IMR-90 (cell line): ENCODE measurements around the gene LRRC72. TPM values are rescaled to one million over a fixed set of nuclear protein-coding genes. Genes with fewer than 3 reads are reported as not detected.

Experiments used
- ATAC-seq: fragments of 200-7000 bp; cut with Tn5 transposase; 2 replicates; pipeline ENCODE4 v1.9.1; 2020; ENCODE audit warnings: low read depth, mild to moderate bottlenecking, moderate library complexity
- BruUV-seq: library from RNA; stranded (reverse); fragments of 400-500 nt; replicated peaks from 2 replicates; lab custom pipeline; 2021; lab: Mats Ljungman, UMichigan
- CTCF ChIA-PET: fragments of 300-600 bp; formaldehyde crosslinking; extraction: SDS; loops from one replicate; lab custom pipeline; 2021; ENCODE audit warnings: antibody characterized with exemption; lab: Yijun Ruan, JAX
- POLR2A ChIA-PET: fragments of 300-600 bp; sonication (Branson Sonifier 250); formaldehyde crosslinking; loops from one replicate; lab custom pipeline; 2022; ENCODE audit warnings: antibody characterized with exemption; ENCODE audit not compliant: unreplicated experiment; lab: Charles Lee
- DNase-seq: peaks from one replicate; pipeline ENCODE4 v3.0.0; 2013
- H2AFZ ChIP-seq: replicated peaks from 2 replicates; pipeline ENCODE3; 2013; ENCODE audit warnings: low read length, mild to moderate bottlenecking; ENCODE audit not compliant: poor library complexity
- H2AK5ac ChIP-seq: 2 replicates; pipeline ENCODE4 v1.6.1; 2013; ENCODE audit warnings: low read depth, low read length, inconsistent platforms
- H2AK9ac ChIP-seq: replicated peaks from 2 replicates; pipeline ENCODE3; 2013; ENCODE audit warnings: mild to moderate bottlenecking, low read depth, low read length, moderate library complexity; ENCODE audit not compliant: poor library complexity
- H2BK120ac ChIP-seq: 2 replicates; pipeline ENCODE4 v1.6.1; 2013; ENCODE audit warnings: low read depth, low read length, inconsistent platforms
- H2BK15ac ChIP-seq: 3 replicates; pipeline ENCODE4 v1.6.1; 2013; ENCODE audit warnings: low read depth, low read length, inconsistent platforms
- H2BK20ac ChIP-seq: 2 replicates; pipeline ENCODE4 v1.6.1; 2013; ENCODE audit warnings: low read depth, mild to moderate bottlenecking, inconsistent platforms, low read length, moderate library complexity
- H2BK5ac ChIP-seq: 2 replicates; pipeline ENCODE4 v1.6.1; 2013; ENCODE audit warnings: mild to moderate bottlenecking, low read depth, low read length, inconsistent platforms; ENCODE audit not compliant: poor library complexity, severe bottlenecking
- H3K14ac ChIP-seq: replicated peaks from 2 replicates; pipeline ENCODE4 v1.6.1; 2013; ENCODE audit warnings: low read depth, low read length, inconsistent platforms
- H3K18ac ChIP-seq: 2 replicates; pipeline ENCODE4 v1.6.1; 2013; ENCODE audit warnings: low read depth, low read length, control low read depth
- H3K23ac ChIP-seq: 2 replicates; pipeline ENCODE4 v1.6.1; 2013; ENCODE audit warnings: low read depth, low read length, inconsistent platforms
- H3K27ac ChIP-seq: 2 replicates; pipeline ENCODE4 v1.5.1; 2013; ENCODE audit warnings: mild to moderate bottlenecking, control low read depth, low read length; ENCODE audit not compliant: insufficient read depth
- H3K27me3 ChIP-seq: 2 replicates; pipeline ENCODE4 v1.6.1; 2013; ENCODE audit warnings: low read length; ENCODE audit not compliant: control insufficient read depth, insufficient read depth
- H3K36me3 ChIP-seq: 2 replicates; pipeline ENCODE4 v1.6.1; 2013; ENCODE audit warnings: low read length, mixed read lengths; ENCODE audit not compliant: control insufficient read depth, insufficient read depth
- H3K4ac ChIP-seq: 2 replicates; pipeline ENCODE4 v1.6.1; 2013; ENCODE audit warnings: low read depth, low read length, inconsistent platforms
- H3K4me1 ChIP-seq: 2 replicates; pipeline ENCODE4 v1.6.1; 2013; ENCODE audit warnings: low read length, mixed read lengths; ENCODE audit not compliant: control insufficient read depth, insufficient read depth
- H3K4me2 ChIP-seq: 2 replicates; pipeline ENCODE4 v1.6.1; 2013; ENCODE audit warnings: low read depth, mild to moderate bottlenecking, control low read depth, low read length, moderate library complexity
- H3K4me3 ChIP-seq: 2 replicates; pipeline ENCODE4 v1.5.1; 2013; ENCODE audit warnings: low read depth, mild to moderate bottlenecking, control low read depth, low read length, moderate library complexity; ENCODE audit not compliant: insufficient read depth
- H3K56ac ChIP-seq: 2 replicates; pipeline ENCODE4 v1.6.1; 2013; ENCODE audit warnings: low read length, inconsistent platforms; ENCODE audit not compliant: insufficient read depth; ENCODE audit errors: extremely low read depth
- H3K79me1 ChIP-seq, 2 experiments: 2 replicates each; pipeline ENCODE4 v1.6.1; 2013; ENCODE audit warnings: low read length in 2 of 2, inconsistent platforms in 1 of 2, low read depth in 1 of 2
- H3K9ac ChIP-seq: 2 replicates; pipeline ENCODE4 v1.6.1; 2013; ENCODE audit warnings: low read depth, low read length, control low read depth
- H3K9me1 ChIP-seq: 2 replicates; pipeline ENCODE4 v1.6.1; 2013; ENCODE audit warnings: low read length, inconsistent platforms; ENCODE audit not compliant: insufficient read depth
- H3K9me3 ChIP-seq: 2 replicates; pipeline ENCODE4 v1.6.1; 2013; ENCODE audit warnings: low read length; ENCODE audit not compliant: control insufficient read depth, insufficient read depth
- H4K20me1 ChIP-seq: 2 replicates; pipeline ENCODE4 v1.6.1; 2013; ENCODE audit warnings: low read length, inconsistent platforms; ENCODE audit not compliant: insufficient read depth
- H4K5ac ChIP-seq: 2 replicates; pipeline ENCODE4 v1.6.1; 2013; ENCODE audit warnings: mild to moderate bottlenecking, low read depth, low read length, control low read depth
- H4K8ac ChIP-seq, 2 experiments: 2 replicates each; pipeline ENCODE4 v1.6.1; 2013; ENCODE audit warnings: low read depth in 2 of 2, low read length in 2 of 2, control low read depth in 1 of 2, inconsistent platforms in 1 of 2
- H4K91ac ChIP-seq: 2 replicates; pipeline ENCODE4 v1.6.1; 2013; ENCODE audit warnings: low read depth, low read length, inconsistent platforms; ENCODE audit not compliant: insufficient read depth
- CHD1 ChIP-seq: IDR thresholded peaks from 2 replicates; pipeline ENCODE4 v1.6.1; 2012; ENCODE audit warnings: low read depth, low read length, improper control_type of control experiment
- MAZ ChIP-seq: IDR thresholded peaks from 2 replicates; pipeline ENCODE4 v1.6.1; 2012; ENCODE audit warnings: low read depth, mild to moderate bottlenecking, low read length, improper control_type of control experiment, moderate library complexity, borderline replicate concordance
- MXI1 ChIP-seq: IDR thresholded peaks from 2 replicates; pipeline ENCODE4 v1.6.1; 2012; ENCODE audit warnings: low read depth, mild to moderate bottlenecking, low read length, moderate library complexity, borderline replicate concordance
- POLR2A ChIP-seq: IDR thresholded peaks from 2 replicates; pipeline ENCODE4 v1.6.1; 2012; ENCODE audit warnings: mild to moderate bottlenecking, low read depth, low read length
- RAD21 ChIP-seq: IDR thresholded peaks from 2 replicates; pipeline ENCODE4 v1.6.1; 2012; ENCODE audit warnings: low read length, improper control_type of control experiment
- RCOR1 ChIP-seq: IDR thresholded peaks from 2 replicates; pipeline ENCODE4 v1.6.1; 2012; ENCODE audit warnings: mild to moderate bottlenecking, low read length, improper control_type of control experiment; ENCODE audit not compliant: insufficient replicate concordance
- WGBS, 2 experiments: methylation state at CpG; one replicate each; pipeline versions ENCODE4 v1.1.5 to v1.1.7; 2013; ENCODE audit warnings: missing lambda C conversion rate in 2 of 2; ENCODE audit not compliant: insufficient read length in 1 of 2; ENCODE audit errors: extremely low coverage in 2 of 2; 5-methylcytosine and 5-hydroxymethylcytosine counted together
- dilution Hi-C: fragments of 300-500 bp; cut with HindIII; formaldehyde crosslinking; loops from one replicate; pipeline ENCODE4 v1.14.3; 2018; ENCODE audit warnings: low sequenced_read_pairs; ENCODE audit not compliant: unreplicated experiment
- in situ Hi-C: fragments of 300-500 bp; cut with MboI; formaldehyde crosslinking; loops from 3 replicates; pipeline ENCODE4 v1.14.3; 2019; ENCODE audit warnings: low sequenced_read_pairs, inconsistent platforms, mixed read lengths
- intact Hi-C: fragments of 100-400 bp; cut with micrococcal nuclease; formaldehyde crosslinking; loops from 2 replicates; pipeline ENCODE4 v1.10.0; 2022
- polyA plus RNA-seq, 3 experiments: library from polyadenylated mRNA; depleted of rRNA; stranded (reverse); fragments of >200 nt; gene quantifications; 2 replicates each; pipeline ENCODE4 v1.2.3, GENCODE V29; 2012; ENCODE audit warnings: low replicate concordance in 1 of 3
- total RNA-seq: library from RNA; depleted of rRNA; stranded (reverse); fragments of >200 nt; gene quantifications from 2 replicates; pipeline ENCODE4 v1.2.3, GENCODE V29; 2012

LRRC72 gene
- total and polyA plus RNA-seq, 2 of the 4 experiments (the other 2 are of a cell fraction), result not detected

DNA sequence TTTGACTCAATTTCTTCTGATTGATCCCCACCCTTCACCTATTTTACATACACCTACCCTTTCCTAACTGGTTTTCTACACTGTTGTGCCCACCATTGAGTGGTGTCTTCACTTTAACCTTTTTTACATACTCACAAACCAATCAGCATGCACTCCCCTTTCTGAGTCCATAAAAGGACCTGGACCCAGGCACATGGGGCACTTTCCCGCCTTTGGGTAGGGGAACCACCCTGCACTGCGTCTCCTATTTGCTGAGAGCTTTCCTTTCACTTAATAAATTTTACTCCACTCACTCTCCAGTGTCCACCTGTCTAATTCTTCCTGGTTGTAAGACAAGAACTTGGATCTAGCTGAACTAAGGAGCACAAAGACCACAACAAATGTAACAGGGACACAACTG is 85.1 kb downstream of the LRRC72 start:
- dilution Hi-C loops, result no loop called here
- no peak overlapping the region for H3K14ac ChIP-seq
- H2BK15ac ChIP-seq, result no peak overlapping the region
- peaks cover 16% of the 10 kb centered on the region for H3K36me3 ChIP-seq
- H3K79me1 ChIP-seq, result peaks cover 5 to 6% of the 10 kb centered on the region in 2 experiments; a peak in 3 of 4 replicates
- H4K20me1 ChIP-seq, result no peaks in the 10 kb centered on the region
- H3K27me3 ChIP-seq, result no peaks in the 10 kb centered on the region
- H4K5ac ChIP-seq, result no peak overlapping the region
- H2BK5ac ChIP-seq, result no peak overlapping the region
- no peak overlapping the region for H3K27ac ChIP-seq
- ATAC-seq (no peak), DNase-seq (no peak)
- no peak overlapping the region for H2BK20ac ChIP-seq
- CTCF ChIA-PET, result no interaction called here
- no peak overlapping the region for H3K4ac ChIP-seq
- H2AK5ac ChIP-seq, result no peak overlapping the region
- no TSS peak for BruUV-seq
- no peak overlapping the region for H3K23ac ChIP-seq
- intact Hi-C loops, result no loop called here
- H3K56ac ChIP-seq, result no peak overlapping the region
- H3K9me1 ChIP-seq, result peaks cover 4% of the 10 kb centered on the region; the same call in 1 of the 2 replicates
- H2AK9ac ChIP-seq, result no peak overlapping the region
- no peak overlapping the region for H2AFZ ChIP-seq
- H2BK120ac ChIP-seq, result no peak overlapping the region
- H3K9ac ChIP-seq, result no peak overlapping the region
- H3K4me2 ChIP-seq, result no peak overlapping the region
- in situ Hi-C loops, result loop anchor here (25.0 kb wide), 1 partner anchor 301 kb away; no protein-coding TSS in a partner anchor
- H3K4me3 ChIP-seq, result no peak overlapping the region
- no CpG with 5 or more reads among the region's 2 CpGs for WGBS, 2 experiments
- POLR2A ChIA-PET, result no interaction called here
- no peak overlapping the region for H3K18ac ChIP-seq
- no peak overlapping the region for H4K91ac ChIP-seq
- H3K9me3 ChIP-seq, result no peaks in the 10 kb centered on the region
- H4K8ac ChIP-seq, result no peak overlapping the region
- H3K4me1 ChIP-seq, result peaks cover 6% of the 10 kb centered on the region; the same call in 1 of the 2 replicates
- TF ChIP-seq RCOR1 (no peak), MXI1 (no peak), POLR2A (no peak), RAD21 (no peak), CHD1 (no peak), MAZ (no peak)
